NOMO-1 treated with DMSO at 0.1 percent for 48 hours (cell line): Measurements from ENCODE around the gene UXS1.

Source experiments
- DNase-seq: peaks from one replicate; lab custom pipeline; 2025; ENCODE audit not compliant: unreplicated experiment; lab: John Stamatoyannopoulos, UW

Gene UXS1

GRCh38 chr2:106090916-106091618 is 103.0 kb downstream of the UXS1 start:
- DNase-seq = no peak

GRCh38 chr2:106089611-106090010 is 104.5 kb downstream of the UXS1 start:
- DNase-seq = no peak

GRCh38 chr2:106085181-106085940 is 108.7 kb downstream of the UXS1 start:
- peak; percentile 7 for DNase-seq

GRCh38 chr2:106080959-106081358 is 113.1 kb downstream of the UXS1 start:
- no peak for DNase-seq

- no peak for DNase-seq
Measured at GRCh38 chr2:106078096-106078495, 116.0 kb downstream of the UXS1 start.

GRCh38 chr2:106076941-106077340 is 117.2 kb downstream of the UXS1 start:
- no peak for DNase-seq

- DNase-seq = no peak
Measured at GRCh38 chr2:106075048-106075447, 119.1 kb downstream of the UXS1 start.

- no peak for DNase-seq
Measured at GRCh38 chr2:106073678-106074406, 120.3 kb downstream of the UXS1 start.

GRCh38 chr2:106070181-106070580 is 123.9 kb downstream of the UXS1 start:
- DNase-seq = no peak

GRCh38 chr2:106068451-106068850 is 125.7 kb downstream of the UXS1 start:
- DNase-seq = peak; percentile 48

GRCh38 chr2:106065983-106066820 is 127.9 kb downstream of the UXS1 start:
- no peak for DNase-seq

- no peak for DNase-seq
Measured at GRCh38 chr2:106065268-106065982, 128.7 kb downstream of the UXS1 start.

- no peak for DNase-seq
Measured at GRCh38 chr2:106063181-106063580, 130.9 kb downstream of the UXS1 start.

- DNase-seq = no peak
Measured at GRCh38 chr2:106062627-106063026, 131.5 kb downstream of the UXS1 start.

- DNase-seq = no peak
Measured at GRCh38 chr2:106061611-106062349, 132.3 kb downstream of the UXS1 start.

- DNase-seq = no peak
Measured at GRCh38 chr2:106059416-106060065, 134.6 kb downstream of the UXS1 start.

GRCh38 chr2:106058469-106059137 is 135.5 kb downstream of the UXS1 start:
- DNase-seq = no peak

GRCh38 chr2:106057206-106057605 is 136.9 kb downstream of the UXS1 start:
- no peak for DNase-seq
